Epithelial cell of esophagus (primary cell): ENCODE measurements around the gene GNGT2.

Source experiments
- DNase-seq: peaks from one replicate; pipeline ENCODE4 v3.0.0; 2010; ENCODE audit warnings: low read depth
- H3K4me3 ChIP-seq: 2 replicates; pipeline ENCODE4 v1.5.1; 2011; ENCODE audit warnings: mild to moderate bottlenecking, low read length, control low read depth
- CTCF ChIP-seq: IDR thresholded peaks from 2 replicates; pipeline ENCODE4 v1.5.1; 2011; ENCODE audit warnings: low read depth, mild to moderate bottlenecking, low read length, control low read depth, inconsistent platforms; ENCODE audit not compliant: insufficient read depth; ENCODE audit errors: missing control alignments

The GNGT2 gene

GRCh38 chr17:49156256-49156655 is 54.1 kb downstream of the GNGT2 start:
- DNase-seq = no peak
- H3K4me3 ChIP-seq = no peak overlapping the region
- no peak for TF ChIP-seq CTCF
